ENCODE results near the gene PRICKLE2.

DNA sequence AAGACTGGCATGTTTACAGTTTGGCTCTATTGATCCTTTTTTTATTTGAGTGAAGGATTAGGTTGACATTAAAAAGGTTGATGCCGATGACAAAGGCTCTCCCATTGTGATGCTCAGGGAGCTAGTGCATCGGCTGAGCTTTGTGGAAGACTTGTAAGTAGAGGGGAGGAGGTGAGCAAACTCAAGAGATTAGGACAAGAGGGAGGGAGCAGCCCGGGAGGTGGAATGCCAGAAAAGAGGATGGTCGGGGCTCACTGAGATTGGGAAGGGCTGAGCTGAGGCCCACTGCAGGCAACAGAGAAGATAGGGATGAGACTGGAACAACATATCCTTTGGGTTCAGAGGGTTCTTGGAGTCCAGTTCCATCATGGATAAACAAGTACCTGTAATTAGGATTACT lies 175.4 kb downstream of the PRICKLE2 start:
- TF ChIP-seq, protein P1, sequence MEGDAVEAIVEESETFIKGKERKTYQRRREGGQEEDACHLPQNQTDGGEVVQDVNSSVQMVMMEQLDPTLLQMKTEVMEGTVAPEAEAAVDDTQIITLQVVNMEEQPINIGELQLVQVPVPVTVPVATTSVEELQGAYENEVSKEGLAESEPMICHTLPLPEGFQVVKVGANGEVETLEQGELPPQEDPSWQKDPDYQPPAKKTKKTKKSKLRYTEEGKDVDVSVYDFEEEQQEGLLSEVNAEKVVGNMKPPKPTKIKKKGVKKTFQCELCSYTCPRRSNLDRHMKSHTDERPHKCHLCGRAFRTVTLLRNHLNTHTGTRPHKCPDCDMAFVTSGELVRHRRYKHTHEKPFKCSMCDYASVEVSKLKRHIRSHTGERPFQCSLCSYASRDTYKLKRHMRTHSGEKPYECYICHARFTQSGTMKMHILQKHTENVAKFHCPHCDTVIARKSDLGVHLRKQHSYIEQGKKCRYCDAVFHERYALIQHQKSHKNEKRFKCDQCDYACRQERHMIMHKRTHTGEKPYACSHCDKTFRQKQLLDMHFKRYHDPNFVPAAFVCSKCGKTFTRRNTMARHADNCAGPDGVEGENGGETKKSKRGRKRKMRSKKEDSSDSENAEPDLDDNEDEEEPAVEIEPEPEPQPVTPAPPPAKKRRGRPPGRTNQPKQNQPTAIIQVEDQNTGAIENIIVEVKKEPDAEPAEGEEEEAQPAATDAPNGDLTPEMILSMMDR (IDR thresholded peaks at IDR 0.05; ENCODE audit: poor library complexity), result no peak
- TF ChIP-seq EZH2phosphoT487 (IDR thresholded peaks at IDR 0.05; ENCODE audit: low read depth, severe bottlenecking, unreplicated experiment) (no peak), EZH2 (IDR thresholded peaks at IDR 0.05; ENCODE audit: borderline replicate concordance) (no peak)

Data from hepatocyte (in vitro differentiated cells).